Osteocyte (in vitro differentiated cells): ENCODE measurements around the gene COMMD3. TPM values are rescaled to one million over a fixed set of nuclear protein-coding genes. Genes with fewer than 3 reads are reported as not detected.

Experiments
- DNase-seq: peaks from one replicate; pipeline ENCODE4 v3.0.0; 2021; ENCODE audit warnings: mixed read lengths; ENCODE audit not compliant: unreplicated experiment; ENCODE audit errors: extremely low spot score
- H3K27ac Mint-ChIP-seq: one replicate; pipeline ENCODE4 v1.8.0; 2021; ENCODE audit warnings: mild to moderate bottlenecking, mixed read lengths; ENCODE audit not compliant: unreplicated experiment
- H3K27me3 Mint-ChIP-seq: one replicate; pipeline ENCODE4 v1.8.0; 2021; ENCODE audit warnings: mixed read lengths; ENCODE audit not compliant: unreplicated experiment
- H3K36me3 Mint-ChIP-seq: one replicate; pipeline ENCODE4 v1.8.0; 2021; ENCODE audit warnings: mixed read lengths; ENCODE audit not compliant: unreplicated experiment
- H3K4me1 Mint-ChIP-seq: one replicate; pipeline ENCODE4 v1.8.0; 2021; ENCODE audit warnings: mixed read lengths; ENCODE audit not compliant: unreplicated experiment
- H3K4me3 Mint-ChIP-seq: one replicate; pipeline ENCODE4 v1.8.0; 2021; ENCODE audit warnings: mild to moderate bottlenecking, moderate library complexity, mixed read lengths; ENCODE audit not compliant: unreplicated experiment
- H3K9me3 Mint-ChIP-seq: one replicate; pipeline ENCODE4 v1.8.0; 2021; ENCODE audit warnings: mixed read lengths; ENCODE audit not compliant: unreplicated experiment
- CTCF ChIP-seq: fragments of 200-600 bp; sonication (generic); IDR thresholded peaks from 2 replicates; pipeline ENCODE4 v1.5.0; 2021; ENCODE audit warnings: antibody characterized with exemption, mild to moderate bottlenecking, moderate library complexity
- total RNA-seq: library from RNA; stranded (reverse); gene quantifications from 2 replicates; pipeline ENCODE4 v1.2.1, GENCODE V29; 2021

Gene COMMD3
- total RNA-seq, 1 donor from 2014 or later: 69.1 TPM

GRCh38 chr10:22333167-22333974 is 17.2 kb downstream of the COMMD3 start:
- peaks cover 47% of the 10 kb centered on the region for H3K27me3 Mint-ChIP-seq
- H3K9me3 Mint-ChIP-seq: peaks cover 4% of the 10 kb centered on the region
- H3K4me3 Mint-ChIP-seq: peak overlapping the region; percentile 47
- no peak for DNase-seq
- H3K27ac Mint-ChIP-seq: no peak overlapping the region
- H3K36me3 Mint-ChIP-seq: peaks cover 19% of the 10 kb centered on the region
- peaks cover 16% of the 10 kb centered on the region for H3K4me1 Mint-ChIP-seq
- TF ChIP-seq CTCF: no peak

GRCh38 chr10:22333975-22334282 is 17.7 kb downstream of the COMMD3 start:
- no peak for DNase-seq
- TF ChIP-seq CTCF: no peak
- Mint-ChIP-seq H3K4me3 (peak overlapping the region; percentile 47), H3K36me3 (peaks cover 19% of the 10 kb centered on the region), H3K27me3 (peaks cover 53% of the 10 kb centered on the region), H3K4me1 (peaks cover 16% of the 10 kb centered on the region), H3K27ac (no peak overlapping the region), H3K9me3 (peaks cover 4% of the 10 kb centered on the region)

- peaks cover 4% of the 10 kb centered on the region for H3K9me3 Mint-ChIP-seq
- peak overlapping the region; percentile 78 for H3K4me3 Mint-ChIP-seq
- no peak for DNase-seq
- H3K4me1 Mint-ChIP-seq: peaks cover 16% of the 10 kb centered on the region
- TF ChIP-seq CTCF: no peak
- H3K27ac Mint-ChIP-seq: peak overlapping the region; percentile 50
- H3K27me3 Mint-ChIP-seq: peaks cover 60% of the 10 kb centered on the region
- peaks cover 13% of the 10 kb centered on the region for H3K36me3 Mint-ChIP-seq
These were observed 18.4 kb downstream of the COMMD3 start for GRCh38 chr10:22334414-22335172.

GRCh38 chr10:22335173-22335933 is 19.2 kb downstream of the COMMD3 start:
- H3K4me3 Mint-ChIP-seq: peak overlapping the region; percentile 78
- H3K36me3 Mint-ChIP-seq: peaks cover 8% of the 10 kb centered on the region
- H3K27ac Mint-ChIP-seq: peak overlapping the region; percentile 50
- H3K9me3 Mint-ChIP-seq: peaks cover 4% of the 10 kb centered on the region
- peaks cover 65% of the 10 kb centered on the region for H3K27me3 Mint-ChIP-seq
- DNase-seq: no peak
- peak; percentile 21 for TF ChIP-seq CTCF
- peaks cover 22% of the 10 kb centered on the region for H3K4me1 Mint-ChIP-seq
